SK-N-SH (cell line): ENCODE data around the gene EHBP1L1. TPM values are rescaled to one million over a fixed set of nuclear protein-coding genes. Genes with fewer than 3 reads are reported as not detected.

Experiments used
- CTCF ChIA-PET: fragments of 300-600, 350-600 bp; formaldehyde crosslinking; extraction: SDS; loops from one replicate; lab custom pipeline; 2021; lab: Yijun Ruan, JAX
- POLR2A ChIA-PET: fragments of 350-600 bp; sonication (Branson Sonifier 250); formaldehyde crosslinking; extraction: SDS; loops from one replicate; lab custom pipeline; 2020; ENCODE audit warnings: antibody characterized with exemption, inconsistent platforms; lab: Yijun Ruan, JAX
- DNase-seq: peaks from one replicate; pipeline ENCODE4 v3.0.0; 2012
- H2AFZ ChIP-seq: fragments of 200-600 bp; sonication (generic); 2 replicates; pipeline ENCODE4 v1.8.1; 2016; ENCODE audit warnings: antibody characterized with exemption, mild to moderate bottlenecking, low read depth
- H3F3A ChIP-seq: fragments of 200-600 bp; sonication (generic); replicated peaks from 2 replicates; pipeline ENCODE3; 2016; ENCODE audit warnings: antibody characterized with exemption, mild to moderate bottlenecking; ENCODE audit not compliant: insufficient read depth
- H3K27ac ChIP-seq, 2 experiments: fragments of 200-500 bp in 1 of 2; fragments of 200-600 bp in 1 of 2; sonication (Bioruptor generic) in 1 of 2; sonication (generic), shearing (Covaris generic) in 1 of 2; 2 replicates each; pipeline versions ENCODE4 v1.5.1 to v1.6.1; 2014 to 2016; ENCODE audit warnings: low read depth in 2 of 2, inconsistent platforms in 1 of 2, low read length in 1 of 2, mild to moderate bottlenecking in 1 of 2, mixed read lengths in 1 of 2
- H3K27me3 ChIP-seq: fragments of 200-600 bp; sonication (generic), shearing (Covaris generic); 2 replicates; pipeline ENCODE4 v1.6.1; 2016; ENCODE audit warnings: mixed run types; ENCODE audit not compliant: insufficient read depth
- H3K36me3 ChIP-seq, 2 experiments: fragments of 200-500 bp in 1 of 2; fragments of 200-600 bp in 1 of 2; sonication (Bioruptor generic) in 1 of 2; sonication (generic) in 1 of 2; replicated peaks in 1 of 2; 2 replicates each; pipeline versions ENCODE3 to v1.5.1; 2014 to 2016; ENCODE audit warnings: low read length in 1 of 2, mild to moderate bottlenecking in 1 of 2; ENCODE audit not compliant: insufficient read depth in 2 of 2, control insufficient read depth in 1 of 2
- H3K4me1 ChIP-seq, 2 experiments: fragments of 200-500 bp in 1 of 2; fragments of 200-600 bp in 1 of 2; sonication (Bioruptor generic) in 1 of 2; sonication (generic), shearing (Covaris generic) in 1 of 2; 2 replicates each; pipeline versions ENCODE4 v1.5.1 to v1.6.1; 2014 to 2016; ENCODE audit warnings: low read depth in 1 of 2, low read length in 1 of 2, mixed run types in 1 of 2; ENCODE audit not compliant: insufficient read depth in 2 of 2, control insufficient read depth in 1 of 2
- H3K4me2 ChIP-seq: fragments of 200-600 bp; sonication (generic), shearing (Covaris generic); 2 replicates; pipeline ENCODE4 v1.6.1; 2017; ENCODE audit warnings: mixed run types
- H3K4me3 ChIP-seq, 2 experiments: fragments of 200-500 bp in 1 of 2; fragments of 200-600 bp in 1 of 2; sonication (Bioruptor generic) in 1 of 2; sonication (generic), shearing (Covaris generic) in 1 of 2; 2 replicates each; pipeline versions ENCODE4 v1.5.1 to v1.8.1; 2014 to 2016; ENCODE audit warnings: low read depth in 2 of 2, inconsistent platforms in 1 of 2, low read length in 1 of 2, mild to moderate bottlenecking in 1 of 2, mixed read lengths in 1 of 2, moderate library complexity in 1 of 2
- H3K79me2 ChIP-seq: fragments of 200-600 bp; sonication (generic); 2 replicates; pipeline ENCODE4 v1.8.1; 2017; ENCODE audit warnings: mild to moderate bottlenecking; ENCODE audit not compliant: insufficient read depth
- H3K9ac ChIP-seq: fragments of 200-600 bp; sonication (generic); 2 replicates; pipeline ENCODE4 v1.6.1; 2017; ENCODE audit warnings: mixed run types
- H3K9me2 ChIP-seq: fragments of 200-600 bp; sonication (generic); 2 replicates; pipeline ENCODE4 v1.6.1; 2017; ENCODE audit warnings: mixed run types
- H3K9me3 ChIP-seq: fragments of 200-600 bp; sonication (generic); 2 replicates; pipeline ENCODE4 v1.6.1; 2017; ENCODE audit warnings: mixed run types, mild to moderate bottlenecking, moderate library complexity
- H4K20me1 ChIP-seq: fragments of 200-600 bp; sonication (generic); 2 replicates; pipeline ENCODE4 v1.6.1; 2017; ENCODE audit warnings: mild to moderate bottlenecking, mixed run types; ENCODE audit not compliant: insufficient read depth
- EZH2phosphoT487 ChIP-seq: fragments of 200-600 bp; sonication (generic); IDR thresholded peaks from 2 replicates; pipeline ENCODE4 v1.6.1; 2017; ENCODE audit warnings: low read depth, mixed run types, mild to moderate bottlenecking, antibody characterized with exemption, moderate library complexity, borderline replicate concordance
- FOXJ3 ChIP-seq: sonication (generic); formaldehyde crosslinking; IDR thresholded peaks from 2 replicates; pipeline ENCODE4 v1.5.1; 2020; ENCODE audit warnings: mild to moderate bottlenecking, missing genetic modification reagents
- GATA2 ChIP-seq: sonication (generic); formaldehyde crosslinking; IDR thresholded peaks from 2 replicates; pipeline ENCODE4 v1.5.0; 2020; ENCODE audit warnings: mild to moderate bottlenecking, missing genetic modification reagents
- MEF2A ChIP-seq: IDR thresholded peaks from 2 replicates; pipeline ENCODE4 v1.4.0; 2012; ENCODE audit warnings: low read depth, borderline replicate concordance
- MXI1 ChIP-seq: IDR thresholded peaks from 2 replicates; pipeline ENCODE4 v1.6.1; 2012; ENCODE audit warnings: mild to moderate bottlenecking, low read depth, low read length, improper control_type of control experiment
- POLR2AphosphoS5 ChIP-seq: IDR thresholded peaks from 2 replicates; pipeline ENCODE4 v1.6.1; 2012; ENCODE audit warnings: low read depth, low read length
- RAD21 ChIP-seq: IDR thresholded peaks from 2 replicates; pipeline ENCODE4 v1.6.1; 2012; ENCODE audit warnings: mild to moderate bottlenecking, low read length
- RFX5 ChIP-seq: IDR thresholded peaks from 2 replicates; pipeline ENCODE4 v1.6.1; 2012; ENCODE audit warnings: mild to moderate bottlenecking, improper control_type of control experiment, low read length
- SIN3A ChIP-seq: IDR thresholded peaks from 2 replicates; pipeline ENCODE4 v1.6.1; 2012; ENCODE audit warnings: low read depth, mild to moderate bottlenecking, low read length, moderate library complexity, borderline replicate concordance
- SMC3 ChIP-seq: IDR thresholded peaks from 2 replicates; pipeline ENCODE4 v1.6.1; 2012; ENCODE audit warnings: low read depth, low read length, improper control_type of control experiment
- TAF1 ChIP-seq: IDR thresholded peaks from 2 replicates; pipeline ENCODE4 v1.6.1; 2012; ENCODE audit warnings: low read depth, mild to moderate bottlenecking, low read length, moderate library complexity, borderline replicate concordance
- TEAD4 ChIP-seq: IDR thresholded peaks from 2 replicates; pipeline ENCODE4 v1.4.0; 2012; ENCODE audit warnings: mild to moderate bottlenecking, borderline replicate concordance; ENCODE audit not compliant: insufficient read depth
- YY1 ChIP-seq: IDR thresholded peaks from 2 replicates; pipeline ENCODE4 v1.4.0; 2012; ENCODE audit warnings: low read depth, mild to moderate bottlenecking
- WGBS: methylation state at CpG from one replicate; pipeline ENCODE4 v1.1.6; 2017; ENCODE audit warnings: low lambda C conversion rate; 5-methylcytosine and 5-hydroxymethylcytosine counted together
- polyA plus RNA-seq, 3 experiments: library from polyadenylated mRNA; depleted of rRNA; stranded (reverse); fragments of >200 nt; gene quantifications; 2 replicates each; pipeline ENCODE4 v1.2.3, GENCODE V29; 2012
- TF ChIP-seq, protein P1 (sequence below): IDR thresholded peaks from 2 replicates; pipeline ENCODE4 v1.4.0; 2012; ENCODE audit warnings: low read depth, borderline replicate concordance
- TF ChIP-seq, protein P2 (sequence below): IDR thresholded peaks from 2 replicates; pipeline ENCODE4 v1.4.0; 2012; ENCODE audit warnings: low read depth
- TF ChIP-seq, protein P3 (sequence below): fragments of 200-600 bp; sonication (generic); IDR thresholded peaks from 2 replicates; pipeline ENCODE4 v1.6.1; 2017; ENCODE audit warnings: antibody characterized with exemption, mild to moderate bottlenecking, moderate library complexity
- TF ChIP-seq, protein P4 (sequence below): fragments of 150-350 bp; IDR thresholded peaks from 2 replicates; pipeline ENCODE4 v1.6.1; 2016; ENCODE audit warnings: mild to moderate bottlenecking, low read depth, low read length

The EHBP1L1 gene
- polyA plus RNA-seq, 1 of the 3 experiments (the other 2 are of a cell fraction), result 48.7 TPM

GRCh38 chr11:65571420-65571819 is 4.4 kb upstream of the EHBP1L1 start:
- Histone ChIP-seq H2AFZ (no peak overlapping the region), H3K27ac (peak overlapping the region; percentile 77 to 81; a peak in 2 of 4 replicates), H4K20me1 (peaks cover 14% of the 10 kb centered on the region), H3K36me3 (peaks cover 9 to 11% of the 10 kb centered on the region in 2 experiments), H3K4me2 (peak overlapping the region; percentile 95), H3K9me3 (no peaks in the 10 kb centered on the region), H3K79me2 (peaks cover 69% of the 10 kb centered on the region), H3K27me3 (no peaks in the 10 kb centered on the region), H3K4me3 (peak overlapping the region; percentile 76 to 99), H3K9ac (peak overlapping the region; percentile 77; the same call in 1 of the 2 replicates), H3F3A (peaks cover 36% of the 10 kb centered on the region), H3K9me2 (no peaks in the 10 kb centered on the region), H3K4me1 (peaks cover 41 to 47% of the 10 kb centered on the region in 2 experiments; a peak in 3 of 4 replicates)
- DNase-seq, result no peak
- 75% methylated on average over 9 of the region's 9 CpGs for WGBS
- TF ChIP-seq RFX5, result no peak
- no peak for TF ChIP-seq MXI1
- no peak for TF ChIP-seq TAF1
- TF ChIP-seq, protein P1, sequence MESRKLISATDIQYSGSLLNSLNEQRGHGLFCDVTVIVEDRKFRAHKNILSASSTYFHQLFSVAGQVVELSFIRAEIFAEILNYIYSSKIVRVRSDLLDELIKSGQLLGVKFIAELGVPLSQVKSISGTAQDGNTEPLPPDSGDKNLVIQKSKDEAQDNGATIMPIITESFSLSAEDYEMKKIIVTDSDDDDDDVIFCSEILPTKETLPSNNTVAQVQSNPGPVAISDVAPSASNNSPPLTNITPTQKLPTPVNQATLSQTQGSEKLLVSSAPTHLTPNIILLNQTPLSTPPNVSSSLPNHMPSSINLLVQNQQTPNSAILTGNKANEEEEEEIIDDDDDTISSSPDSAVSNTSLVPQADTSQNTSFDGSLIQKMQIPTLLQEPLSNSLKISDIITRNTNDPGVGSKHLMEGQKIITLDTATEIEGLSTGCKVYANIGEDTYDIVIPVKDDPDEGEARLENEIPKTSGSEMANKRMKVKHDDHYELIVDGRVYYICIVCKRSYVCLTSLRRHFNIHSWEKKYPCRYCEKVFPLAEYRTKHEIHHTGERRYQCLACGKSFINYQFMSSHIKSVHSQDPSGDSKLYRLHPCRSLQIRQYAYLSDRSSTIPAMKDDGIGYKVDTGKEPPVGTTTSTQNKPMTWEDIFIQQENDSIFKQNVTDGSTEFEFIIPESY, result no peak
- POLR2A ChIA-PET, result interaction anchor here (1.0 to 2.0 kb wide), 6 partner anchors 10 to 73 kb away, joined by 3 to 10 read pairs (median 4); partner anchors contain the start of genes LTBP3 and MALAT1
- CTCF ChIA-PET, result interaction anchor here (0.6 to 13.6 kb wide), 15 partner anchors 11 to 256 kb away, joined by 3 to 295 read pairs (median 6); partner anchors contain the start of genes KAT5, KCNK7, LTBP3 and MALAT1

GRCh38 chr11:65571940-65572339 is 3.9 kb upstream of the EHBP1L1 start:
- CTCF ChIA-PET, result interaction anchor here (0.6 to 13.6 kb wide), 18 partner anchors 11 to 216 kb away, joined by 3 to 295 read pairs (median 6); partner anchors contain the start of genes KAT5, KCNK7, LTBP3 and MALAT1
- Histone ChIP-seq H3K27me3 (no peaks in the 10 kb centered on the region), H3K9me3 (no peaks in the 10 kb centered on the region), H2AFZ (no peak overlapping the region), H4K20me1 (peaks cover 14% of the 10 kb centered on the region), H3K9ac (peak overlapping the region; percentile 42; the same call in 1 of the 2 replicates), H3K27ac (peak overlapping the region; percentile 48 to 77), H3K4me2 (peak overlapping the region; percentile 95), H3K79me2 (peaks cover 69% of the 10 kb centered on the region), H3K4me1 (peaks cover 43 to 52% of the 10 kb centered on the region in 2 experiments; a peak in 3 of 4 replicates), H3K36me3 (peaks cover 9 to 11% of the 10 kb centered on the region in 2 experiments)
- POLR2A ChIA-PET, result interaction anchor here (1.0 to 2.0 kb wide), 7 partner anchors 9 to 73 kb away, joined by 3 to 10 read pairs (median 4); partner anchors contain the start of genes LTBP3 and MALAT1
- no peak for TF ChIP-seq GATA2 (CRISPR knock-in tag)
- TF ChIP-seq, protein P2, sequence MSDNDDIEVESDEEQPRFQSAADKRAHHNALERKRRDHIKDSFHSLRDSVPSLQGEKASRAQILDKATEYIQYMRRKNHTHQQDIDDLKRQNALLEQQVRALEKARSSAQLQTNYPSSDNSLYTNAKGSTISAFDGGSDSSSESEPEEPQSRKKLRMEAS, result no peak
- TF ChIP-seq POLR2AphosphoS5, result no peak
- no peak for TF ChIP-seq SIN3A
- peak; percentile 33; the same call in 1 of the 2 replicates for TF ChIP-seq SMC3
- TF ChIP-seq, protein P3, sequence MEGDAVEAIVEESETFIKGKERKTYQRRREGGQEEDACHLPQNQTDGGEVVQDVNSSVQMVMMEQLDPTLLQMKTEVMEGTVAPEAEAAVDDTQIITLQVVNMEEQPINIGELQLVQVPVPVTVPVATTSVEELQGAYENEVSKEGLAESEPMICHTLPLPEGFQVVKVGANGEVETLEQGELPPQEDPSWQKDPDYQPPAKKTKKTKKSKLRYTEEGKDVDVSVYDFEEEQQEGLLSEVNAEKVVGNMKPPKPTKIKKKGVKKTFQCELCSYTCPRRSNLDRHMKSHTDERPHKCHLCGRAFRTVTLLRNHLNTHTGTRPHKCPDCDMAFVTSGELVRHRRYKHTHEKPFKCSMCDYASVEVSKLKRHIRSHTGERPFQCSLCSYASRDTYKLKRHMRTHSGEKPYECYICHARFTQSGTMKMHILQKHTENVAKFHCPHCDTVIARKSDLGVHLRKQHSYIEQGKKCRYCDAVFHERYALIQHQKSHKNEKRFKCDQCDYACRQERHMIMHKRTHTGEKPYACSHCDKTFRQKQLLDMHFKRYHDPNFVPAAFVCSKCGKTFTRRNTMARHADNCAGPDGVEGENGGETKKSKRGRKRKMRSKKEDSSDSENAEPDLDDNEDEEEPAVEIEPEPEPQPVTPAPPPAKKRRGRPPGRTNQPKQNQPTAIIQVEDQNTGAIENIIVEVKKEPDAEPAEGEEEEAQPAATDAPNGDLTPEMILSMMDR, result peak; percentile 58
- no peak for TF ChIP-seq FOXJ3
- TF ChIP-seq EZH2phosphoT487, result no peak
- TF ChIP-seq MEF2A, result no peak
- TF ChIP-seq, protein P4, sequence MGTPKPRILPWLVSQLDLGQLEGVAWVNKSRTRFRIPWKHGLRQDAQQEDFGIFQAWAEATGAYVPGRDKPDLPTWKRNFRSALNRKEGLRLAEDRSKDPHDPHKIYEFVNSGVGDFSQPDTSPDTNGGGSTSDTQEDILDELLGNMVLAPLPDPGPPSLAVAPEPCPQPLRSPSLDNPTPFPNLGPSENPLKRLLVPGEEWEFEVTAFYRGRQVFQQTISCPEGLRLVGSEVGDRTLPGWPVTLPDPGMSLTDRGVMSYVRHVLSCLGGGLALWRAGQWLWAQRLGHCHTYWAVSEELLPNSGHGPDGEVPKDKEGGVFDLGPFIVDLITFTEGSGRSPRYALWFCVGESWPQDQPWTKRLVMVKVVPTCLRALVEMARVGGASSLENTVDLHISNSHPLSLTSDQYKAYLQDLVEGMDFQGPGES, result no peak
- no peak for TF ChIP-seq TEAD4
- TF ChIP-seq YY1, result no peak
- TF ChIP-seq RAD21, result peak; percentile 60
- TF ChIP-seq, all 33 proteins: peak for 3
- peak overlapping the region; percentile 76 to 99 for H3K4me3 ChIP-seq
- H3F3A ChIP-seq, result peaks cover 39% of the 10 kb centered on the region
- H3K9me2 ChIP-seq, result no peaks in the 10 kb centered on the region
- no peak for DNase-seq
- WGBS, result 10% methylated on average over 11 of the region's 11 CpGs
